Stimulated activated CD8-positive, alpha-beta memory T cell treated with anti-CD3 and anti-CD28 coated beads, Interleukin-7, amount 100 ng/mL, for 24 hours (primary cell): ENCODE measurements around the gene SUMO2.
A peak's percentile ranks its signal among the peaks of the same experiment; 100 is the strongest.
"Not testable (repeated sequence)": the region's sequence is repeated elsewhere in the genome, so short reads cannot be mapped to it uniquely, and the experiment has no call there.

ENCODE experiments used
- DNase-seq: peaks from one replicate; pipeline ENCODE4 v3.0.0-alpha.2; 2020; ENCODE audit warnings: low read depth

The SUMO2 gene

DNA sequence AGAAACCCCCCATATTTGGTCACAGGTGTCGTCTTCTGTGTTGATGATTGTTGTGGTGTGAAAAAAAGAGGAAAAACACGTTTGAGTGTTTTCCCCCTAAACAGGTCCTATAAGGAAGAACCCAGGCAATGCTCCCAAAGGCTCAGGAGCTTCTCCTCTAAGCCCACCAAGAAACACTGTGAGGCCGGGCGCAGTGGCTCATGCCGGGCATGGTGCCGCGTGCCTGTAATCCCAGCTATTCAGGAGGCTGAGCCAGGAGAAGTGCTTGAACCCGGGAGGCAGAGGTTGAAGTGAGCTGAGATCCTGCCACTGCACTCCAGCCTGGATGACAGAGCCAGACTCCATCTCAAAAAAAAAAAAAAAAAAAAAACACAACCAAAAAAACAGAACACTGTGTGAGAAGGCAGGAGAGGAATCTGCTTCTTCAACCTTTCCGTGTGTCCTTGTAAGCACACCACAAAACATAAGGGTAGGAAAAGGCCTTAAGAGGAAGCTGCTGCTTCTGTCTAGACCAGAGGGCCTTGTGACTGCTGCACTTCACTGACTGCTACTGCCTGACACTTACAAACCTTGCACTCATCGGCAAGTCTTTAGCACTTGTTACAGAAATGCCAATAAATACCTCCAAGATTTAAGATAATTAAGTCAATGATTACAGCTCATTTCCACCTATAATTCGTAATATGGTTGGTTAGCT, 37.8 kb downstream of the SUMO2 start:
- no peak for DNase-seq

DNA sequence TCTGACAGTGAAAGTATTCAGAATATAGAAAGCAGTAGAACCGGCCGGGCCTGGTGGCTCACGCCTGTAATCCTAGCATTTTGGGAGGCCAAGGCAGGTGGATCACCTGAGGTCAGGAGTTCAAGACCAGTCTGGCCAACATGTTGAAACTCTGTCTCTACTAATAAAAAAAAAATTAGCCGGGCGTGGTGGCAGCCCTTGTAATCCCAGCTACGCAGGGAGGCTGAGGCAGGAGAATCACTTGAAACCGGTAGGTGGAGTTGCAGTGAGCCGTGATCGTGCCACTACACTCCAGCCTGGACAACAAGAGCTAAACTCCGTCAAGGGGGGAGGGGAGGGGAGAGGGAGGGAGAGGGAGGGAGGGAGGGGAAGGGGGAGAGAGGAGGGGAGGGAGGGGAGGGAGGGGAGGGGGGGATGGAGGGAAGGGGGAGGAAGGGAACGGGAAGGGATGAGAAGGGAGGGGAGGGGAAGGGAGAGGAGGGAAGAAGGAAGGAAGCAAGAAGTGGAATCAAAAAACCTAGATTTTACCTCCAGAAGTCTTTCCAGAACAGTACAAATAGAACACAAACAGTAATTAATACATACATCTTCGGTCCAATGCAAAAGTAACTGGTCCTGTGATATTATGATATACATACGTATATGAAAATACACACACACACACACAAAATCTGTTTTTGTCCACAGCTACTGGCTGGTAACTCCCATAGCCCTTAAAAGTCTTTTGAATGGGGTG, 40.4 kb downstream of the SUMO2 start:
- no peak for DNase-seq

DNA sequence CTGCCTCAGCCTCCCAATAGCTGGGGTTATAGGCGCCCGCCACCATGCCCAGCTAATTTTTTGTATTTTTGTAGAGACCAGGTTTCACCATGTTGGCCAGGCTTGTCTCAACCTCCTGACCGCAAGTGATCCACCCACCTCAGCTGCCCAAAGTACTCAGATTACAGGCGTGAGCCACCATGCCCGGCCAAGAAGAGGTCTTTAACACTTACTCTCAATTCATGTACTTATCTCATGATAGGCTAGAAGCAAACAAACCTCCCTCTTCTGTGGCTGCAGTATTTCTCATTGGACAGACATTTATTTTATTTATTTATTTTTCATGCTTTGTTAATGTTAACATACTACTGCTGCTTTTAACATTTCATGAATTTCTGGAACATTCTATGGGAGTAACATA, 44.2 kb downstream of the SUMO2 start:
- DNase-seq: no peak

DNA sequence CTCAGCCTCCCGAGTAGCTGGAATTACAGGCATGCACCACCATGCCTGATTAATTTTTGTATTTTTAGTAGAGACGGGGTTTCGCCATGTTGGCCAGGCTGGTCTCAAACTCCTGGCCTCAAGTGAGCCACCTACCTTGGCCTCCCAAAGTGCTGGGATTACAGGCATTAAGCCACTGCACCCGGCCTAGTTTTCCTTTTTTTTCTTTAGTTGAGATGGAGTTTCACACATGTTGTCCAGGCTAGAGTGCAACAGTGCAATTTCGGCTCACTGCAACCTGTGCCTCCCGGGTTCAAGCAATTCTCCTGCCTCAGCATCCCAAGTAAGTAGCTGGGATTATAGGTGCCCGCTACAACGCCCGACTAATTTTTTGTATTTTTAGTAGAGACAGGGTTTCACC, 45.0 kb downstream of the SUMO2 start:
- not testable (repeated sequence) for DNase-seq

DNA sequence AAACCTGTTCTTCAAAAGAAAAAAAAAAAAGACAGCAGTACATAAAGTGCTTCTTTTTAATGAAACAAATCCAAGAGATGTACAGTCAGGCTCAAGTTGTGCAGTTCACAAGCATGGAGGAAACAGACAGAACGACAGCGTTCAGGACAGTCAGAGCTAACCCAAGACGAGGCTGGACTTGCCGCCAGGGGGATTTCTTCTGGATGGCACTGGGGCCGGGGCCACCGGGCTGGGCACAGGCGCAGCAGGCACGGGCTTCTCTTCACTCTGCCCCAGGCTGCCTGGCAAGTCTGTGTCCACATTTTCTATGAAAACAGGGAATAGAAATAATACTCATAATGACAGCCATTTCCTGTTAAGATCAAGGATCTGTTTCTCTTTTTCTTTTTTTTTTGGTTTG, 46.8 kb downstream of the SUMO2 start:
- DNase-seq: no peak

DNA sequence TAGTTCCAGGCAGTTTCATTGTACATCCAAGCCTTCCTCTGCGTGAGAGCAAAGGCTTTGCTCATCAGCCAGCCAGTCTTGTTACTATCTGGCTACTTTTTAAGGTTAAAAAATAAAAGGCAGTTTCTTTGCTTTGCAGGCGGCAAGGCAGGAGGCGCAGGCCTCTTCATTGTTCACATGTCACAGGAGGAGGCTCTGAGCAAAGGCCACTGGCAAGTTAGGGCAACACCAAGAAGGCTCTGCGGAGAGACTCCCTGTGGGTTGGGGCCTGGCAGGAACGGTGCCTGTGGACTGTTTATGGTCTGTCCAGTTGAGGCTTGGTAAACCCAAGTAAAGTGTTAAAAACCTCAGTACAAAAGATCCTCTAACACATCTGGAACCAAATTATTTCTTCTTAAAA, 47.3 kb downstream of the SUMO2 start:
- DNase-seq: no peak

DNA sequence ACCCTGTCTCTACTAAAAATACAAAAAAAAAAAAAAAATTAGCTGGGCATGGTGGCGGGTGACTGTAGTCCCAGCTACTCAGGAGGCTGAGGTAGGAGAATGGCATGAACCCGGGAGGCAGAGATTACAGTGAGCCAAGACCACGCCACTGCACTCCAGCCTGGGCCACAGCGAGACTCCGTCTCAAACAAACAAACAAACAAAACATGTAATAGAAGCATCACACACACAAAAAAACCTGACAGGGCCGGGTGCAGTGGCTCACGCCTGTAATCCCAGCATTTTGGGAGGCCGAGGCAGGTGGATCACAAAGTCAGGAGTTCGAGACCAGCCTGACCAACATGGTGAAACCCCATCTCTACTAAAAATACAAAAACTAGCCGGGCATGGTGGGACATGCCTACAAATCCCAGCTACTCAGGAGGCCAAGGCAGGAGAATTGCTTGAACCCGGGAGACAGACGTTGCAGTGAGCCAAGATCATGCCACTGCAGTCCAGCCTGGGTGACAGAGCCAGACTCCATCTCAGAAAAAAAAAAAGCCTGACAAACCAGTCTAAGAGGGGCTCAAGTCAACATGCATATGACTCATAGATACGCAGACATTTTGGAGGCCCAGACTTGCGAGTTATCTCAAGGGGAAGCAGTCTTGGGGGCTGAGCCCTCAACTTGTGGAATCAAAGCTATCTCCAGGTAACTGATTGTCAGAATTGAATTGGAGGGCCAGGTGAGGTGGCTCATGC, 49.0 kb downstream of the SUMO2 start:
- DNase-seq: not testable (repeated sequence)

DNA sequence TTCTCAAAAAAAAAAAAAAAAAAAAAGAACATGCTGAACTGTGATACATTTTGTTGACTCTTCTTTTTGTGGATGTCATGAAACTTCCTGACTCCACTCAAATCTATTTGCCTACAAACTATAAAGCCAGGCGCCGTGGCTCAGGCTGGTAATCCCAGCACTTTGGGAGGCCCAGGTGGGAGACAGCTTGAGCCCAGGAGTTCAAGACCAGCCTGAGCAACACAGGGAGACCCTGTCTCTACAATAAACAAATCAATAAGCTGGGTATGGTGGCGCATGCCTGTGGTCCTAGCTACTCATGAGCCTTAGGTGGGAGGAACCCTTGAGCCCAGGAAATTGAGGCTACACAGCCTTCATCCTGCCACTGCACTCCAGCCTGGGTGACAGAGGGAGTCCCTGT, 49.8 kb downstream of the SUMO2 start:
- no peak for DNase-seq

DNA sequence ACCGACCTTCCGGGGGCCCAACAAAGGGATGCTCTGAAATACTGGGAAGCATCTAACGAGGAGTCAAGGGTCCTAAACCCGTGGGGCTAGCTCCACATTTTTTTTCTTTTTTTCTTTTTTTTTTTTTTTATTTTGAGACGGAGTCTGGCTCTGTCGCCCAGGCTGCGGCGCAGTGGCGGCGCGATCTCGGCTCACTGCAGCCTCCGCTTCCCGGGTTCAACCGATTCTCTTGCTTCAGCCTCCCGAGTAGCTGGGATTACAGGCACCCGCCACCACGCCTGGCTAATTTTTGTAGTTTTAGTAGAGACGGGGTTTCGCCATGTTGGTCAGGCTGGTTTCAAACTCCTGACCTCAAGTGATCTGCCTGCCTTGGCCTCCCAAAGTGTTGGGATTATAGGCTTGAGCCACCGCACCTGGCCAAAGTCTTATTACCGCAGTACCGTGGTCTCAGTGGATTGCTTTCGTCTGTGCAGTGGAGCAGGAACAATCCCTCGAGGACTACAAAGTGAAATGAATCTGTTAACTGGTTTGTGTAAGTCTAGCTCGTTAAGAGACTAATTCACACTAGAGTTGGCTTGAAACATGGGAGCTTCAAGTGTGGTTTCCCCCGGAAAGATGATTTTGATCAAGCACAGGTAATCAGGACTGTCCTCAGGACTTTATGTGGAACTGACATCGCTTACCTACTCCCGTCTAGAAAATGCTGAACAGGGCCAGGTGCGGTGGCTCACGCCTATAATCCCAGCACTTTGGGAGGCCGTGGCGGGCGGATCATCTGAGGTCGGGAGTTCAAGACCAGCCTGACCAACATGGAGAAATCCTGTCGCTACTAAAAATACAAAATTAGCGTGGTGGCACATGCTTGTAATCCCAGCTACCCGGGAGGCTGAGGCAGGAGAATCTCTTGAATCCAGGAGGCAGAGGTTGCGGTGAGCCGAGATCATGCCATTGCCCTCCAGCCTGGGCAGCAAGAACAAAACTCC, 50.5 kb downstream of the SUMO2 start:
- DNase-seq: not testable (repeated sequence)

DNA sequence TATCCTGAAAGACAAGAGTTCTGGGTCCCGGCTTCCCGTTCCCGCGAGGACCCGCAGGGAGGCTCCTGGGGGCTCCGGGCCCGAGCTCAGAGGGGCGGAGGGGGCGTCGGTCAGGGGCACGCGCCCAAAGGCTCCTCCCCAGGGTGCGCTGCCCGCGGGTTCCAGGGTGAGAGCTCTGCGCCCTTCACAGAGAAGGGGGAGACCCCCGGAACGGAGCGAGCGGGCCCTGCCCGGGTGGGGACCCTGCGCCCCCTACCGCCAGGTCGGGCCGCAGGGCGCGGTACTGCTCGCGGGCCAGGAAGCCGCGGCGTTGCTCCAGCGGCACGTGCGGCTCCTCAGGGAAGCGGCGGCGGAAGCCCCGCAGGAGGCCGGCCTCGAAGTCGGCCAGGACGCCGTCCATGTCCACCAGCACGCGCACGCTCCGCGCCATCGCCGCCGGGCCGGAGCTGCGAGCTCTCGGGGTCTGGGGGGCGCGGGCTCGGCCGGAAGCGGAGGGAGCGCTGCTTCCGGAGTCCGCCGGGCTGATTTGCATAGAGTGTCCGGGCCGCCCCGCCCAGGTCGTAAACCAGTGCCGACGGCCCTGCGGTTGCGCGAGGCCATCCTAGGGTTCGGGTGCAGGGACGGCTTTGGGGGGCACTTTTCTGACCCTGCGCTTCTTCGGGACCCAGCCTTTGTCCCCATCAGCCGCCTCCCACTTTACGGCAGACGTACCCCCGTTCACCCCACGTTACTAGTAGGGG, 51.3 kb downstream of the SUMO2 start, which contains the start of gene NT5C:
Gene NT5C (minus strand): TSS at position 465 of the 740 bp plus-strand sequence. CDS start 35 bp downstream, at position 430.
- peak; percentile 40 for DNase-seq

DNA sequence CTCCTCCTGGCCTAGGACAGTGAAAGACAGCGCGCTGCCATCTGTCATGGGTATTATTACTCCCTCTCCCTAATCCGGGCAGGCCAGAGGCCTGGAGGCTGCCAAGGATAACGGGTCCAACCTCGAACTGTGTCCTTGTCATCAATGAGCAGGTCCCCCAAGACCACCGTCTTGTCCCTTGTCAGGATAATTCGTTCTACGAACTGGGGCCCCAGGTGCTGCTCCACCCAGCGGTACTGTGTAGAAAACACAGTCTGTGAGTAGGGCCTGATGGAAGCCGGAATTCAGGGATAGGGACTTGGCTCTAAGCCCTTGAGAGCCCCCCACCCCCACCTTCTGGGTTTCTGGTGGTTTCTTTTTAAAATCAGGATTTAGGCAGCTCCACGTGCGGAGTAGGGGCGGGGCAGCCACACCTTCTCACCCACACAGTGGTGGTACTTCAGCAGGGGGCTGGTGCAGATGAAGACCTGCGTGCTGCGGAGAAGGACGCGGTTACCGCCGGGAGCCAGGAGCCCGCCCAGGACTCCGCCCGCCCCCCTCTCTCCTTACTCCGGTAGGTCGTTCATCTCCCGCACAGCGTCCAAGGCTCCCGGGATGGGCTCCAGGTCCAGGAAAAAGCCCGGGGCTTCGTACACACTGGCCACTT, 52.0 kb downstream of the SUMO2 start:
- no peak for DNase-seq

DNA sequence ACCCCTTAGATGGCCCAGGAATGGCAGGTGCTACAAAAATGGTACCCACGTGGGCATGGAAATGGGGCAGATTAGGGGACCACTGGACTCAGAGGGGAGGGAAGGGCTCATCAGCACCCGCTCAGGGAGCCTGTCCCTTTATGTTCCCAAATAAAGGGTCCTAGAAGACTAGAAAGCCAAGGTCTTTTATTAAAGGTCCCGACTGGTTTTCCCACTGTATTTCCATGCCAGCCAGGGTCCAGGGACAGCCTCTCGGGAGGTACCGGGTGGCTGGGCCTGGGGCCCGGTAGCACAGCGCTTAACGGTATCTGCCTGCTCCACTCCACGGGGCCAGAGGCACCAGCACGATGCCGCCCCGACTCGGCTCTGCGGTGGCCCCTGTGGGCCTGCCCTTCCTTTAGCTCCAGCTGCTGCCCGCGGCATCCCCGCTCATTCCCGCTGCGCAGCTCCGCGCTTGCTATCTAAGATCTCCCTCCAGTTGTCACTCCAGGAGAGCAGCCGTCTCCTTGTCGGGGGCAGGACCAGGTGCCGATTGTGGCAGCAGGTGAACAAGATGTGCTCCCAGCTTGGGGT, 52.6 kb downstream of the SUMO2 start:
- no peak for DNase-seq

DNA sequence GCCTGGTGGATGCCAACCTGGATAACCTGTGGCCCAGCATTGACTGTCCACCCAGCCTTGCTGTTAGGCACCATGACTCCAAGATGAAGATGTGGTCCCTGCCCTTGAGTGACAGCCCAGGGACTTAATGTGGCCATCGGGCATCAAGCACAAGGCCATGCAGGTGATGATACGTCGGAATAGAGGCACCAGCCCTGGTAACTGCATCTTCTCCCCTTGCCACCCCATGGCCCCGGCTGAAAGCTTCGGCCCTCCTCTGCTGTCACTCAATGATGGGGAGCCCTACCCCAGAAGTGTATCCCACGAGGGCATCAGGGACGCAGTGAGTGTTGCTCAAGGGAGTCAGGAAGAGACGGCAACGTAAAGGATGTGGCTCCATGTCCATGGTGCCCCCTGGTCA, 53.2 kb downstream of the SUMO2 start:
- DNase-seq: no peak

DNA sequence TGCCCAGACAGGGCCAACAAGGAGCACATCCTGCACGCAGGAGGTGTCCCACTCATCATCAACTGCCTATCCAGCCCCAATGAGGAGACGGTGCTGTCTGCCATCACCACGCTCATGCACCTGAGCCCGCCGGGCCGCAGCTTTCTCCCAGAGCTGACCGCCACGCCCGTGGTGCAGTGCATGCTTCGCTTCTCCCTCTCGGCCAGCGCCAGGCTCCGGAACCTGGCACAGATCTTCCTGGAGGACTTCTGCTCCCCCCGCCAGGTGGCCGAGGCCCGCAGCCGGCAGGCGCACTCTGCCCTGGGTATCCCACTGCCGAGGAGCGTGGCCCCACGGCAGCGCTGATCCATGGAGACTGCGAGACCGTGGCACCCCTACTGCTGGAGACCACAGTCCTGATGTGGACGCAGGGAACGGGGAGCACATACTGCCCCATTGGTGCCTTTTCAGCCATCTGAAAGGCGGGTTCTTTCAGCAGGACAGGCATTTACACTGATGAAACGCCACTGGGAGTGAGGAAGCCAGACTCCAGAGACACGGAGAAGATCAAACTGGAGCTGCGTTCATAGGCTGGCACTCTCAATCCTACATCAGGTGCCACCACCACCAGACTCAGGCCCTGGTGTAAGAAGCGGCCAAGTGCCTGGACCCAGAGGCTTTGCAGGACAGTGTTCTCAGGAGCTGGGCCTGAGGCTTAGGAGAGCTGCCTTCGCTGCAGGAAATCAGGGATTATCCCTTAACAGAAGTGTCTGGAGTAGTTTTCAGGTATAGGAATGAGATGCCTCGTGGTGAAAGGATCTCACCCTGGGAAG, 53.9 kb downstream of the SUMO2 start:
- DNase-seq: no peak

DNA sequence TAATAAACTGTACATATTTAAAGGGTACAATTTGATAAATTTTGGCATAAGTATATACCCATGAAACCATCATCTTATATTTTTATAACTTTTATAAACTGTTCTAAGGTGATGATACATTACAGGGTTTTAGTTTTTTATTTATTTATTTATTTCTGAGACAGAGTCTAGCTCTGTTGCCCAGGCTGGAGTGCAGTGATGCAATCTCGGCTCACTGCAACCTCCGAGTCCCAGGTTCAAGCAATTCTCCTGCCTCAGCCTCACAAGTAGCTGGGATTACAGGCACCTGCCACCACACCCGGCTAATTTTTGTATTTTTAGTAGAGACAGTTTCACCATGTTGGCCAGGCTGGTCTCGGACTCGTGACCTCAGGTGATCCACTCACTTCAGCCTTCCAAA, 54.8 kb downstream of the SUMO2 start:
- DNase-seq: not testable (repeated sequence)

DNA sequence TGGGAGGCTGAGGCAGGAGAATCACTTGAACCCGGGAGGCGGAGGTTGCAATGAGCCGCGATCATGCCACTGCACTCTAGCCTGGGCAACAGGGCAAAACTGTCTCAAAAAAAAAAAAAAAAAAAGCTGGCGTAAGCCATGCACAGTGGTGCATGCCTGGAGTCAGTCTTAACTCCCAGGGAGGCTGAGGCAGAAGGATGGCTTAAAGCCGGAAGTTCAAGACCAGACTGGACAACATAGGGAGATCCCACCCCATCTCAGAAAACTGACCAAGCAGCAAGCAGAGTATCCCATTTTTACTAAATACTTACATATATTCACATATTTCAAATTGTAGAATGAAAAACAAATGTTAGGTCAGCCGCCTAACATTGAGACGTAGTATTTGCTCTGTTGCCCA, 55.8 kb downstream of the SUMO2 start:
- no peak for DNase-seq

DNA sequence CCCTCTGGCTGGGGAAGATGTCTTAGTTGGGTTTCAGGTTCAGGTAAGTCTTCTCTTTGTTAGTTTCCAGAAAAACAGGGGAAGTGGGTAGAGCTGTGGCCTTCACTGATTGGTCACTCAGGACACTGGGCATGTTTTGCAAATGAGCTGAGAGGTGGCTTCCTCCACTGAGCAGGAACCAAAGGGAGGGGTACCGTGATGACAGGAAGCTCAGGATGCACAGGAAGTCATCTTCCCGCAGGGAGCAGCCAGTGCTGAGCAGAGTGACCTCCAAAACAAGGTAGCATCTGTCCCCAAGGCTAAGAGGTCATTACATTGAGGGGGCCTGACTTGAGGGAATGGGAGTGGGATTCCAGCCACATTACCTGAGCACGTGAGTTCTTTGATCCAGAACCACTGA, 56.8 kb downstream of the SUMO2 start:
- no peak for DNase-seq

DNA sequence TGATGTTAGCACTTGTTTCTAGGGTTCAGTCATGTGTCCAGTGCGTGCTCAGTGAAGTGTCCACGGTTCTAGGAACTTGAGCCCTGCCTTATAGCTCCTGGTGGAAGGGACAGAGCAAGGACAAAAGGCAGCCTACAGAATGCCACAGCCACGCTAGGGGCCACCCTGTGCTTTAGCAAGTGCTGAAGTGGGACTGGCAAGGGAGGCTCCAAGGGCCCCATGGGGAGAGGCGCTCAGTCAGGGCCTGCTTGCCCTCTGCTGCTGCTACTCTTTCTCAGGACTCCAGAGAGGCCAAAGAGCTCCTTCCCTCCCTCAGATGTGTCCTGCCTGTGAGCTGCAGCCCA, 58.0 kb downstream of the SUMO2 start:
- DNase-seq: no peak

DNA sequence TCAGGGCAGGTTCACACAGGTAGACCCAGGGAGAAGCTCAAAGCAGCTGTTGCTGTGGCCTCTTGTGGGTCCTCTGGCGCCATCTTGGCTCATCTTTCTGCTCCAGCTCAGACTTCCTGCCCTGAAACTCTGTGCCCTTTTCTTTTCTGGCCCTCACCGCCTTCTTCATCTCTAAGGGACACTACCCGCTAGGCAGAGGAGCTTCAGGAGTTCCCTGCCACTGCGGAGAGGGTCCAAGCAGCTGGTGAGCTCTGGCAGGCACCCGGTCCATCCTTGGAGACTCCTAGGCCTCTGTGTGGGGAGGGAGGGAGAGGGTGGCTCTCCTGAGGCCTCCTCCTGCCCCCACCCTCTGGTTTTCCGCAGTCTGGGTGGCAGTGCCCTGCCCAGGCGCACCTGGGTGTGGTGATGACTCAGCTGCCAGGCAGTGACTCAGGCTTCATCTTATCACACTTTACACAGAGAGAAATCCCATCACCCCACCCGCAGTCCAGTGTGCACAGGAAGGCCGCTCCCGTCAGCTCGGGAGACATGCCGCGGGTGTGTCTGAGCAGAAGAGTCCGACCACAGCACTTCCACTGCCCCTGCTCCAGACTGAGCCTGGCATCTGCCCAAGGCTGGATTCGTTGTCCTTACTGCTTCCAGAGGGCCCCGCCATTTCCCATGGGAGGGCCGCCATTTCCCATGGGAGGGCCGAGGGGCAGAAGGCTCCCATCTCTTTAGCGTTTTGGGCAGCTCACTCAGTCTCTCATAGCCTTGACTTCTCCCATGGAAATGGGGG, 58.5 kb downstream of the SUMO2 start:
- peak; percentile 21 for DNase-seq
